HepG2 (cell line): Measurements from ENCODE around the gene CCNL1. TPM values are rescaled to one million over a fixed set of nuclear protein-coding genes. Genes with fewer than 3 reads are reported as not detected.

Source experiments
- AGO1 ChIP-seq: fragments of 200-400 bp; formaldehyde crosslinking; IDR thresholded peaks from 2 replicates; pipeline ENCODE4 v1.6.1; 2017; ENCODE audit warnings: mild to moderate bottlenecking, low read depth, low read length, moderate library complexity; ENCODE audit not compliant: poor library complexity, severe bottlenecking
- CREBL2 ChIP-seq: sonication (generic); formaldehyde crosslinking; IDR thresholded peaks from 2 replicates; pipeline ENCODE4 v1.8.1; 2023; ENCODE audit warnings: missing genetic modification reagents, mild to moderate bottlenecking, borderline replicate concordance
- FIP1L1 ChIP-seq: fragments of 200-400 bp; formaldehyde crosslinking; IDR thresholded peaks from 2 replicates; pipeline ENCODE4 v1.6.1; 2018; ENCODE audit warnings: low read depth, mild to moderate bottlenecking, low read length, moderate library complexity, borderline replicate concordance; ENCODE audit not compliant: insufficient read depth
- FUBP1 ChIP-seq: sonication (generic); formaldehyde crosslinking; IDR thresholded peaks from 2 replicates; pipeline ENCODE4 v1.5.1; 2020; ENCODE audit warnings: missing genetic modification reagents, mild to moderate bottlenecking, borderline replicate concordance
- KLF12 ChIP-seq: sonication (generic); formaldehyde crosslinking; IDR thresholded peaks from 2 replicates; pipeline ENCODE4 v1.4.0; 2020; ENCODE audit warnings: missing genetic modification reagents, borderline replicate concordance
- KLF6 ChIP-seq: IDR thresholded peaks from 2 replicates; pipeline ENCODE4 v1.8.0; 2016; ENCODE audit warnings: missing biosample characterization, missing genetic modification reagents
- MTA3 ChIP-seq: sonication (generic); formaldehyde crosslinking; IDR thresholded peaks from 2 replicates; pipeline ENCODE4 v1.4.0; 2020; ENCODE audit warnings: missing genetic modification reagents
- RCOR2 ChIP-seq: IDR thresholded peaks from 2 replicates; pipeline ENCODE4 v1.6.1; 2016; ENCODE audit warnings: missing biosample characterization, missing genetic modification reagents
- USF2 ChIP-seq, 2 experiments: sonication (generic) in 1 of 2; formaldehyde crosslinking in 1 of 2; IDR thresholded peaks; 2 replicates each; pipeline versions ENCODE4 v1.5.1 to v1.6.1; 2011 to 2020; ENCODE audit warnings: borderline replicate concordance in 1 of 2, low read depth in 1 of 2, low read length in 1 of 2, mild to moderate bottlenecking in 1 of 2, missing genetic modification reagents in 1 of 2, moderate library complexity in 1 of 2
- ZNF460 ChIP-seq: sonication (generic); formaldehyde crosslinking; IDR thresholded peaks from 2 replicates; pipeline ENCODE4 v1.5.1; 2020; ENCODE audit warnings: missing genetic modification reagents, mild to moderate bottlenecking, borderline replicate concordance
- ZNF530 ChIP-seq: sonication (generic); formaldehyde crosslinking; IDR thresholded peaks from 2 replicates; pipeline ENCODE4 v1.5.0; 2020; ENCODE audit warnings: low read depth, mild to moderate bottlenecking, missing genetic modification reagents
- ZNF781 ChIP-seq: sonication (generic); formaldehyde crosslinking; IDR thresholded peaks from 2 replicates; pipeline ENCODE4 v1.5.1; 2020; ENCODE audit warnings: borderline replicate concordance, mild to moderate bottlenecking, missing genetic modification reagents; ENCODE audit errors: not compliant biosample characterization
- ZNF891 ChIP-seq: sonication (generic); formaldehyde crosslinking; IDR thresholded peaks from 2 replicates; pipeline ENCODE4 v1.5.0; 2020; ENCODE audit warnings: mild to moderate bottlenecking, missing genetic modification reagents
- polyA plus RNA-seq, 8 experiments: library from polyadenylated mRNA; depleted of rRNA in 3 of 8; stranded (reverse) in 7 of 8; unstranded in 1 of 8; fragments of >200 nt; fragmentation: Illumina TruSeq in 4 of 8; extraction: Trizol in 4 of 8; gene quantifications; 2 replicates each; pipeline versions ENCODE4 v1.2.1 to v1.2.3, GENCODE V29; 2011 to 2016; ENCODE audit warnings: low read depth in 4 of 8, missing spikeins in 1 of 8, mixed read lengths in 1 of 8; ENCODE audit not compliant: insufficient read depth in 1 of 8
- total RNA-seq, 5 experiments: library from RNA; depleted of rRNA; stranded (reverse); fragments of >200 nt; fragmentation: Illumina TruSeq; extraction: Trizol; gene quantifications; 2 replicates each; pipeline ENCODE4 v1.2.3, GENCODE V29; 2016; ENCODE audit warnings: low read depth in 1 of 5
- TF ChIP-seq, protein P1 (sequence below): sonication (generic); formaldehyde crosslinking; IDR thresholded peaks from 2 replicates; pipeline ENCODE4 v1.5.0; 2020; ENCODE audit warnings: mild to moderate bottlenecking, missing genetic modification reagents
- TF ChIP-seq, protein P2 (sequence below), 2 experiments: sonication (generic) in 1 of 2; formaldehyde crosslinking in 1 of 2; IDR thresholded peaks; 2 replicates each; pipeline versions ENCODE4 v1.4.0 to v1.6.1; 2018 to 2020; ENCODE audit warnings: missing genetic modification reagents in 2 of 2, borderline replicate concordance in 1 of 2, low read depth in 1 of 2, mild to moderate bottlenecking in 1 of 2, missing biosample characterization in 1 of 2

Gene CCNL1
- total and polyA plus RNA-seq, 2 of the 13 experiments (the other 11 are each of a cell fraction or from before 2014, with no cell fraction given): 151 to 303 TPM

DNA sequence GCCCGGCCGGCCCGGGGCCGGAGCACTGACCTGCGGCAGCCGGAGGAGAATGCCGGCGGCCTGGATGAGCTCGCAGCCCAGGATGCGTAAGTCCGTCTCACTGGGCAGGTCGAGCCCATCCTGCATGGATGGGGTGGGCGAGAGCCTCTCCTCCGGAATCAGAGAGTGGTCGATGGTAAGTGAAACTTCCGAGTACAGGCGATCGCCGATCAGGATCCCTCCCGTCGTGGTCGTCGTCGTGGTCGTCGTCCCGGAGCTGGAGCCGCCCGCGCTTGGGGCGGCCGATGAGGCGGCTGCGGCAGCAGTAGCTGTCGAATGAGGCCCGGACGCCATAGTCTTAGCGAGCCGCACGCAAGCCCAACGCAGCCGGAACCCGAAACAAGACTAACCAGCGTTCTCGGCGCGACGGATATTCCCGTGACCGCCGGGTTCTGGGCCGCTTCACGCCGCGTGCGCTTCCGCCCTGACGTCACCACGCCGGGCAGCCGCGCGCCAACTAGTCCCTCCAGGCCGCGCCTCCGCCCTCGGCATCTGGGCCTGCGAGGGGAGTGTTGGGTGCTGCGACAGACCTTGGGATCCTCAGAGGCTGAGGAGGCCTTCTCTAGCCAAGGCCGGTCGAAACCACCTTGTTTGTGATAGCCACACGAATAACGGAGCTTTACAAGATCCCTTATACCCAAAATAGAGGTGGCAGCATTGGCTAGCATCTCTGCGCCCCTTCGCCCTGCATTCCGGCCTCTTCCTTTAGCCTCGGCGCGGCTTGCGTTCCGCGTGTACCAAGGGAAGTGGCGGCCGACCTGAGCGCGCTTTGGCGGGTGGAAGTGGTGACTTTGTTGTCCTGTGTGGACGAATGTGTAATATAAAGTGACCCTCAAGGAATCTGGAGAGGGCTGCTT, at the start of gene CCNL1 (continued):
- TF ChIP-seq USF2 (IDR thresholded peaks at IDR 0.05; ENCODE audit: low read depth, low read length): no peak
- peak; percentile 57; the same call in 1 of the 2 replicates for TF ChIP-seq USF2 (CRISPR knock-in tag; IDR thresholded peaks at IDR 0.05; ENCODE audit: borderline replicate concordance)
- TF ChIP-seq ZNF460: peak; percentile 63; the same call in 1 of the 2 replicates
- peak; percentile 73; the same call in 1 of the 2 replicates for TF ChIP-seq ZNF891
- TF ChIP-seq, protein P1, sequence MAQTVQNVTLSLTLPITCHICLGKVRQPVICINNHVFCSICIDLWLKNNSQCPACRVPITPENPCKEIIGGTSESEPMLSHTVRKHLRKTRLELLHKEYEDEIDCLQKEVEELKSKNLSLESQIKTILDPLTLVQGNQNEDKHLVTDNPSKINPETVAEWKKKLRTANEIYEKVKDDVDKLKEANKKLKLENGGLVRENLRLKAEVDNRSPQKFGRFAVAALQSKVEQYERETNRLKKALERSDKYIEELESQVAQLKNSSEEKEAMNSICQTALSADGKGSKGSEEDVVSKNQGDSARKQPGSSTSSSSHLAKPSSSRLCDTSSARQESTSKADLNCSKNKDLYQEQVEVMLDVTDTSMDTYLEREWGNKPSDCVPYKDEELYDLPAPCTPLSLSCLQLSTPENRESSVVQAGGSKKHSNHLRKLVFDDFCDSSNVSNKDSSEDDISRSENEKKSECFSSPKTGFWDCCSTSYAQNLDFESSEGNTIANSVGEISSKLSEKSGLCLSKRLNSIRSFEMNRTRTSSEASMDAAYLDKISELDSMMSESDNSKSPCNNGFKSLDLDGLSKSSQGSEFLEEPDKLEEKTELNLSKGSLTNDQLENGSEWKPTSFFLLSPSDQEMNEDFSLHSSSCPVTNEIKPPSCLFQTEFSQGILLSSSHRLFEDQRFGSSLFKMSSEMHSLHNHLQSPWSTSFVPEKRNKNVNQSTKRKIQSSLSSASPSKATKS (CRISPR knock-in tag): peak; percentile 97
- TF ChIP-seq, protein P2, sequence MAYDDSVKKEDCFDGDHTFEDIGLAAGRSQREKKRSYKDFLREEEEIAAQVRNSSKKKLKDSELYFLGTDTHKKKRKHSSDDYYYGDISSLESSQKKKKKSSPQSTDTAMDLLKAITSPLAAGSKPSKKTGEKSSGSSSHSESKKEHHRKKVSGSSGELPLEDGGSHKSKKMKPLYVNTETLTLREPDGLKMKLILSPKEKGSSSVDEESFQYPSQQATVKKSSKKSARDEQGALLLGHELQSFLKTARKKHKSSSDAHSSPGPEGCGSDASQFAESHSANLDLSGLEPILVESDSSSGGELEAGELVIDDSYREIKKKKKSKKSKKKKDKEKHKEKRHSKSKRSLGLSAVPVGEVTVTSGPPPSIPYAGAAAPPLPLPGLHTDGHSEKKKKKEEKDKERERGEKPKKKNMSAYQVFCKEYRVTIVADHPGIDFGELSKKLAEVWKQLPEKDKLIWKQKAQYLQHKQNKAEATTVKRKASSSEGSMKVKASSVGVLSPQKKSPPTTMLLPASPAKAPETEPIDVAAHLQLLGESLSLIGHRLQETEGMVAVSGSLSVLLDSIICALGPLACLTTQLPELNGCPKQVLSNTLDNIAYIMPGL (CRISPR knock-in tag; IDR thresholded peaks at IDR 0.05; ENCODE audit: borderline replicate concordance in 1 of 2, low read depth in 1 of 2): peak; percentile 94 to 96
- no peak for TF ChIP-seq AGO1
- 0 out of 2 replicates have a peak, but pooled peaks have one; percentile 73 for TF ChIP-seq FIP1L1
- TF ChIP-seq FUBP1 (CRISPR knock-in tag): no peak
- peak; percentile 84; the same call in 1 of the 2 replicates for TF ChIP-seq KLF12 (CRISPR knock-in tag)
- TF ChIP-seq ZNF530 (CRISPR knock-in tag): peak; percentile 26; the same call in 1 of the 2 replicates
- 0 out of 2 replicates have a peak, but pooled peaks have one; percentile 17 for TF ChIP-seq RCOR2 (CRISPR knock-in tag)
- peak; percentile 95 for TF ChIP-seq KLF6 (CRISPR knock-in tag)
- TF ChIP-seq MTA3 (CRISPR knock-in tag): no peak
- peak; percentile 97 for TF ChIP-seq ZNF781 (CRISPR knock-in tag)
- peak; percentile 94 for TF ChIP-seq CREBL2
